ENCODE results near the gene RNASE8.

GRCh38 chr14:21077672-21078071 lies 20.1 kb downstream of the RNASE8 start:
- TF ChIP-seq CTCF (IDR thresholded peaks at IDR 0.05; ENCODE audit: poor library complexity, severe bottlenecking) (no peak), EP300 (conservative IDR thresholded peaks at IDR 0.05; ENCODE audit: poor library complexity, severe bottlenecking) (no peak), TAF1 (IDR thresholded peaks at IDR 0.05; ENCODE audit: low read depth) (no peak), POLR2AphosphoS5 (IDR thresholded peaks at IDR 0.05) (no peak), EZH2 (IDR thresholded peaks at IDR 0.05; ENCODE audit: borderline replicate concordance, insufficient read depth, low read length, poor library complexity, severe bottlenecking) (no peak), SMC3 (conservative IDR thresholded peaks at IDR 0.05; ENCODE audit: poor library complexity) (no peak)
